GM21619 (cell line): ENCODE data around the gene KIAA1328.
"Not testable (repeated sequence)": the region's sequence is repeated elsewhere in the genome, so short reads cannot be mapped to it uniquely, and the experiment has no call there.

Source experiments
- ATAC-seq: cut with Tn5 transposase; IDR thresholded peaks from one replicate; pipeline ENCODE4 v1.9.1; 2021; ENCODE audit not compliant: unreplicated experiment

The KIAA1328 gene

DNA sequence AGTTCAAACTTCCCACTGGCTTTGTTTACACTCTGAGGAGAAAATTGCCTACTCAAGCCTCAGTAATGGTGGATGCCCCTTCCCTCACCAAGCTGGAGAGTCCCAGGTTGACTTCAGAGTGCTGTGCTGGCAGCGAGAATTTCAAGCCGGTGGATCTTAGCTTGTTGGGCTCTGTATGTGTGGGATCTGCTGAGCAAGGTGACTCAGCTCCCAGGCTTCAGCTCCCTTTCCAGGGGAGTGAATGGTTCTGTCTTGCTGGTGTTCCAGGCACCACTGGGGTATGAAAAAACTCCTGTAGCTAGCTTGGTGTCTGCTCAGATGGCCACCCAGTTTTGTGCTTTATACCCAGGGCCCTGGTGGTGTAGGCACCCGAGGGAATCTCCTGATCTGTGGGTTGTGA lies 50.9 kb downstream of the KIAA1328 start:
- not testable (repeated sequence) for ATAC-seq

DNA sequence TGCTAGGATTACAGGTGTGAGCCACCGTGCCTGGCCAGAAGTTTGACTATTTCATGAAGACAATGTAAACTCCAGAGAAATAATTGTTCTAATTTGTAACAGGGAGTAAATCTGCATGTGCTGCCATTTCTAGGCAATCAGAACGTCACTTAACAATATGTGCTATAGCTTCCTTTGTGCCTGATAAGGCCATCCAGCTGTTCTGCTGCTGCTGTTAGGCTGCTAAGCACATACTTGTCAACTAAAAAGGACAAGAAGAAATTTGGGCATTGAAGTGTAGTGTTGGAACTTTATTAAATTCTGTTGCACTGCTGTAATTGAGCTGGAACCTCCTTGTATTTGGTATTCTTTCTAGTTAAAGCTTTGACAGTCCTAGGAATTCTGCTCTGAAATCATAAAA lies 57.1 kb downstream of the KIAA1328 start:
- no peak for ATAC-seq

GRCh38 chr18:36887114-36887513 lies 58.2 kb downstream of the KIAA1328 start:
- ATAC-seq, result no peak

DNA sequence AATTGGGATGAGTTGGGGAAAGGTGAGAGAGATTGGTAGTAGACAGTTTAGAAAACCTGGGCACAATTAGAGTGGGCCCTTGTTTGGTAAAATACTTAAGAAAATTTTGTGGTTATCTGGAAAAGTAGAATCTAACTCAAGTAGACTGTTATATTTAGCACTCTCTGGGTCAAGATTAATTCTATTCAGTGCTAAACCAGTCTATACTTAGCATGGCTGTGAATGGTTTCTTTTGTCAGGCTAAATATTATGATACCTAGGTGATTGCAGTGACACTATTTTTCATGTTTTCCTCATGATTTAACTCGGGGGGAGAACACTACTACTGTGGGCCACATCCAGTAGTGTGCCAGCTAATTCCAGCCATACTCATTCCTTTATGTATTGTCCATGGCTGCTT lies 58.9 kb downstream of the KIAA1328 start:
- ATAC-seq, result no peak

GRCh38 chr18:36888778-36889177 lies 59.9 kb downstream of the KIAA1328 start:
- ATAC-seq, result no peak

DNA sequence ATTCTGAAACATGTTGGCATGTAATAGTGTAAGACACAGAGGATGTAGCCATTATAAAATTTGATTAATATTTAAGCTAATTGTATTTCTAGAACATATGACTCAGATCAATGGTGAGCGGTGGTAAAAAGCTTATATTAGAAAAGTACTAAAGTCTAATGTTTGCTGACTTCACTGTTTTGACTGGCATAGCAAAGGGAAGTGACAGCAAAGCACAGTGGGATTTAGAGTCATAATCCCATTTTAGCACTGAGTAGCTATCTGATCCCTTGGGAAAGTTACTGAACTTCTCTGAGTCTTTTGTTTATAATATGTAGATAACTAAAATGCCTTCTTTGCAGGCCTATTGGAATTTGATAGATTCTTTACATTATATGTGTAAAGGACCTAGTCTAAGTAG lies 60.4 kb downstream of the KIAA1328 start:
- ATAC-seq, result no peak

DNA sequence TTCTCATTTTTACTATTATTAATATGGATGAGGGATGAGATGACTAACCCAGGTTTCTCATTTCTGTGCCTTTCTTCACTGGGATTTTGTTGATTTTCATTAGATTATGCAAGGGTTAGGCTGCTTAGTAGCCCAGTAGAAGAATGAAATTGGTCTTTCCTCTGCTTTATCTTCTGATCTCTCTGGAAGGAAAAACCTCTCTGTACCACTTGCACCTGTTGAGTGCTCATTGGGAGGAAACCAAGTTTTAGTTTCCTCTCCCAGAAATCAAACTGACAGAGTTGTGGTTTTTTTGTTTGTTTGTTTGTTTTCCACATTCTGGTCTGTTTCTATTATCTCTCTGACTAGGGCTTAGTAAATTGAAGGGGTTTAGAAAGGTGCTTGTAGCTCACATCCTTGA lies 60.8 kb downstream of the KIAA1328 start:
- no peak for ATAC-seq

- ATAC-seq, result no peak
Observed at GRCh38 chr18:36890598-36890997, 61.7 kb downstream of the KIAA1328 start.

- no peak for ATAC-seq
Observed at GRCh38 chr18:36893227-36893626, 64.3 kb downstream of the KIAA1328 start.

- no peak for ATAC-seq
Observed at GRCh38 chr18:36895606-36896005, 66.7 kb downstream of the KIAA1328 start.

GRCh38 chr18:36897253-36897652 lies 68.3 kb downstream of the KIAA1328 start:
- no peak for ATAC-seq

DNA sequence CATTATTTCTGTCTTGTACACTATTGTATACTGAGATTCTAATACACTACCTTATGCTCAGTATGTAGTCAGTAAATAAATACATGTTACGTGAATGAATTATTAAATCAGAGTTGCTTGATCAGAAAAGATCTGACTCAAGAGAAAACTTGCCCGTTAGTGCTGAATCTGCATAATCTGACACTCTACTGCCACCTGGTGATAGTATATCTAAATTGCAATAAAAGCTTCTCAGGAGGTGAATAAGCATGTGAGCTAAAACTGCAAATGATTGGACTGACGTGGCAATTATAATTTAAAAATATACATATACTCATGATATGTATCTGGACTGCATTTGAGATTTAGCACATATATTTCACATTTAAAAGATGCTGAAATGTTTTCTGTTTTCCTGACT lies 70.4 kb downstream of the KIAA1328 start:
- no peak for ATAC-seq

GRCh38 chr18:36900466-36900865 lies 71.5 kb downstream of the KIAA1328 start:
- ATAC-seq, result no peak

- no peak for ATAC-seq
Observed at GRCh38 chr18:36901277-36901701, 72.4 kb downstream of the KIAA1328 start.

DNA sequence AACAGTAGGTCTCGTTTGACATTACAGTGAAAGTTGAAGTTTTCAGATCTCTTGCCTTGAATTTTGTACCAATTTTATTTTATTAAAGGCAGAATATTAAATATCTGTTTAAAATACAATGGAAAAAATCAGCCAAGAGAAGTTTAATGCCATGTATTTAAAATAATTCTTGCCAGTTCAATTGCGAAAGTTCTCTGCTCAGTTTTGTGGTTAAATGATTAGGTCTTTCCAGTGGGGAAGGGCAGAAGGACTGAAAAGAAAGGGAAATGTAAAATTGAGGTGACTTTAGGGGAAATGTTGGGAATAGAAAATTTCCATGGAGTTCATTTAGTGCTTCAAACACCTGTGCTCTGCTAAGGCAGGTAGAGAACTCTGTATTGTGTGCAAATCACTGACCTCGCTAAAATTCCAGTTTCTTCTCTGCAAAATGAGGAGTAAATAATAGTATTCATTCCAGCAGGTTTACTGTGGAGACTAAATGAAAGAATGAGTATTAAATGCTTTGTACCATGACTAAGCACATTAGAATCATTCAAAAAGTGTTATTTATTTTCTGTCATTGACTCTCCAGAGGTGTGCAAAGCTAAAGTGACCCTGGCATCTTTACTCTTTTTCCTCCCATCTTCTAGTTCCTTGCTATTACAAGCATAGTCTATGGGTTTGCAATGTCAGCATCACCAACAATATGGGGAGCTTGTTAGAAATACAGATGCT lies 74.4 kb downstream of the KIAA1328 start:
- ATAC-seq, result no peak

DNA sequence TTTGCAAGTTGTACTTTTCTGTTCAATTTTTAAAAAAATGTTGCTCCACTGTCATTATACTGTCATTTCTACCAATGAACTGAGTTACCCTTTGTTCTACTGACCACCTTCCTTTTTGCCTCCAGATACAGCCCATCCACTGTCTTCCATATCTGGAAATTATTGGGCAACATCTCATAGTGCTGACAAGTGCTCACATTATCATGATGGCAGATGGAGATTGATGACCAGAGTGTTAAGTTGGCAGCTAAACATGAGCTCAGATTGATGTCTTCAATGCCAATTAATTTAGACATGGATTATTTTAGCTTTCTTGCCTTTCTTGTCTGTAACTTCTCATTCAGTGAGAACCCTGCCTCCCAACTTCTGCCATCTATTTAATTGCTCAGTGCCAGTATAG lies 76.6 kb downstream of the KIAA1328 start:
- ATAC-seq, result no peak

DNA sequence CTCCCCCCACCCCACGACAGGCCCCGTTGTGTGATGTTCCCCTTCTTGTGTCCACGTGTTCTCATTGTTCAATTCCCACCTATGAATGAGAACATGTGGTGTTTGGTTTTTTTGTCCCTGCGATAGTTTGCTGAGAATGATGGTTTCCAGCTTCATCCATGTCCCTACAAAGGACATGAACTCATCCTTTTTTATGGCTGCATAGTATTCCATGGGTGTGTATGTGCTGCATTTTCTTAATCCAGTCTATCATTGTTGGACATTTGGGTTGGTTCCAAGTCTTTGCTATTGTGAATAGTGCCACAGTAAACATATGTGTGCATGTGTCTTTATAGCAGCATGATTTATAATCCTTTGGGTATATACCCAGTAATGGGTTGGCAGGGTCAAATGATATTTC lies 80.4 kb downstream of the KIAA1328 start:
- ATAC-seq, result not testable (repeated sequence)

GRCh38 chr18:36912887-36913286 lies 84.0 kb downstream of the KIAA1328 start:
- ATAC-seq, result no peak

GRCh38 chr18:36917907-36918306 lies 89.0 kb downstream of the KIAA1328 start:
- no peak for ATAC-seq

DNA sequence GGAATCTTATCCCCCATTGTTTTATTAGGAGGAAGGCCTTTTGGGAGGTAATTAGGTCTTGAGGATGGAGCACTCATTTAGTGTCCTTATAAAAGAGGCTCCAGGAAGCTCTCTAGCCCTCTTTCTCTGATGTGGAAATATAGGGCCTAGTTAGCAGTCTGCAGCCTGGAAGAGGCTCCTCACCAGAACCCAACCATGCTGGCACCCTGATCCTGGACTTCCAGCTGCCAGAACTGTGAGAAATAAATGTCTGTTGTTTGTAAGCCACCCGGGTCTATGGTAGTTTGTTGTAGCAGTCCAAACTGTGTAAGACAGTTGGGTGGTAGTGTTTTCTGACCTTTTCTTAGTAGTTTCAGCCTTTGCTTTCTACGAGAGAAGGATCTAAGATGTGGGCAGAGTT lies 100.7 kb downstream of the KIAA1328 start:
- no peak for ATAC-seq

- ATAC-seq, result no peak
Observed at GRCh38 chr18:36931106-36931505, 102.2 kb downstream of the KIAA1328 start.

GRCh38 chr18:36933552-36933951 lies 104.6 kb downstream of the KIAA1328 start:
- ATAC-seq, result no peak

DNA sequence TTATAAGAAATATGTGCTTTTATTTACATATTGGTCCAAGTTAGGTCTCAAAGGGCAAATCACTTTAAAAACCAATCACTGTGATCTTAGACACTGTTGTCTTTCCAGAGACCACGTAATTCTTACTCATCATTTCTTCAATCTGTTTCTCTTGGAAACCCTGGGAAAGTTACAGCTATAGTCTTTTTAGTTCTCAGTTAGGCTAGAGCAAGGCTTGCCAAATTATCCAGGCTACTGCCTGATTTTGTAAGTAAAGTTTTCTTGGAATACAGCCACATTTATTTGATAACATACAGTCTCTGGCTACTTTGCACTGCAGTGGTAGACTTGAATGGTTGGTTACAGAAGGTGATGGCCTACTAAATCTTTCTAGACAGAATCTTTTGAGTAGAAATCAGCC lies 106.0 kb downstream of the KIAA1328 start:
- no peak for ATAC-seq
